Activated naive CD8-positive, alpha-beta T cell treated with anti-CD3 and anti-CD28 coated beads, Interleukin-2, amount 50 U/mL, for 16 hours (primary cell): ENCODE measurements around the gene C7orf25.
"Not testable (repeated sequence)": the region's sequence is repeated elsewhere in the genome, so short reads cannot be mapped to it uniquely, and the experiment has no call there.

Experiments
- DNase-seq: peaks from one replicate; pipeline ENCODE4 v3.0.0-alpha.2; 2020; ENCODE audit warnings: low read depth, low spot score

C7orf25 gene

GRCh38 chr7:42929449-42929848 is 17.6 kb upstream of the C7orf25 start:
- no peak for DNase-seq

- DNase-seq: no peak
Observed at GRCh38 chr7:42928754-42929153, 16.9 kb upstream of the C7orf25 start.

GRCh38 chr7:42926204-42926603 is 14.3 kb upstream of the C7orf25 start:
- DNase-seq: no peak

- DNase-seq: no peak
Observed at GRCh38 chr7:42925630-42926029, 13.8 kb upstream of the C7orf25 start.

- DNase-seq: no peak
Observed at GRCh38 chr7:42924223-42924838, 12.5 kb upstream of the C7orf25 start.

GRCh38 chr7:42922017-42922753 is 10.3 kb upstream of the C7orf25 start:
- DNase-seq: no peak

GRCh38 chr7:42915356-42915755 is 3.5 kb upstream of the C7orf25 start:
- no peak for DNase-seq

GRCh38 chr7:42914421-42915045 is 2.7 kb upstream of the C7orf25 start:
- no peak for DNase-seq

GRCh38 chr7:42914009-42914408 is 2.1 kb upstream of the C7orf25 start:
- DNase-seq: no peak

- DNase-seq: no peak
Observed at GRCh38 chr7:42913591-42913990, 1.7 kb upstream of the C7orf25 start.

- DNase-seq: no peak
Observed at GRCh38 chr7:42910306-42910705, 1.6 kb downstream of the C7orf25 start.

GRCh38 chr7:42907316-42907715 is 4.6 kb downstream of the C7orf25 start:
- DNase-seq: no peak

GRCh38 chr7:42906181-42906580 is 5.7 kb downstream of the C7orf25 start:
- DNase-seq: no peak

- no peak for DNase-seq
Observed at GRCh38 chr7:42902331-42902730, 9.5 kb downstream of the C7orf25 start.

GRCh38 chr7:42900842-42901241 is 11.0 kb downstream of the C7orf25 start:
- no peak for DNase-seq

- no peak for DNase-seq
Observed at GRCh38 chr7:42893346-42894240, 18.3 kb downstream of the C7orf25 start.

- no peak for DNase-seq
Observed at GRCh38 chr7:42886893-42887505, 24.9 kb downstream of the C7orf25 start.

GRCh38 chr7:42886129-42886528 is 25.7 kb downstream of the C7orf25 start:
- no peak for DNase-seq

GRCh38 chr7:42885183-42885582 is 26.7 kb downstream of the C7orf25 start:
- not testable (repeated sequence) for DNase-seq

- no peak for DNase-seq
Observed at GRCh38 chr7:42883950-42884349, 27.9 kb downstream of the C7orf25 start.

- no peak for DNase-seq
Observed at GRCh38 chr7:42880392-42880791, 31.5 kb downstream of the C7orf25 start.

- no peak for DNase-seq
Observed at GRCh38 chr7:42878303-42878702, 33.6 kb downstream of the C7orf25 start.
